GM19193 (cell line): ENCODE measurements around the gene TGFBR3.

Experiments used
- POLR2A ChIP-seq: IDR thresholded peaks from 4 replicates; pipeline ENCODE4 v1.6.1; 2011; ENCODE audit not compliant: insufficient read depth, insufficient read length; ENCODE audit errors: extremely low read depth

Gene TGFBR3

GRCh38 chr1:91806769-91807700 lies 78.9 kb downstream of the TGFBR3 start:
- no peak for TF ChIP-seq POLR2A

GRCh38 chr1:91806181-91806768 lies 79.7 kb downstream of the TGFBR3 start:
- no peak for TF ChIP-seq POLR2A

- no peak for TF ChIP-seq POLR2A
Measured at GRCh38 chr1:91805311-91805801, 80.6 kb downstream of the TGFBR3 start.

- no peak for TF ChIP-seq POLR2A
Measured at GRCh38 chr1:91804546-91805023, 81.4 kb downstream of the TGFBR3 start.

- TF ChIP-seq POLR2A: peak; percentile 19
Measured at GRCh38 chr1:91803847-91804545, 82.0 kb downstream of the TGFBR3 start.

GRCh38 chr1:91803123-91803522 lies 82.8 kb downstream of the TGFBR3 start:
- no peak for TF ChIP-seq POLR2A

GRCh38 chr1:91801496-91802115 lies 84.3 kb downstream of the TGFBR3 start:
- TF ChIP-seq POLR2A: no peak

GRCh38 chr1:91799863-91800262 lies 86.1 kb downstream of the TGFBR3 start:
- TF ChIP-seq POLR2A: no peak

- TF ChIP-seq POLR2A: no peak
Measured at GRCh38 chr1:91799159-91799558, 86.8 kb downstream of the TGFBR3 start.

- TF ChIP-seq POLR2A: no peak
Measured at GRCh38 chr1:91798740-91799139, 87.2 kb downstream of the TGFBR3 start.

GRCh38 chr1:91798241-91798648 lies 87.7 kb downstream of the TGFBR3 start:
- no peak for TF ChIP-seq POLR2A

- no peak for TF ChIP-seq POLR2A
Measured at GRCh38 chr1:91797164-91797563, 88.8 kb downstream of the TGFBR3 start.

GRCh38 chr1:91796390-91796654 lies 89.6 kb downstream of the TGFBR3 start:
- no peak for TF ChIP-seq POLR2A

GRCh38 chr1:91795591-91796389 lies 90.2 kb downstream of the TGFBR3 start:
- TF ChIP-seq POLR2A: no peak
